ENCODE measurements around the gene TRIM74.
"Not testable (repeated sequence)": the region's sequence is repeated elsewhere in the genome, so short reads cannot be mapped to it uniquely, and the experiment has no call there.

The TRIM74 gene

DNA sequence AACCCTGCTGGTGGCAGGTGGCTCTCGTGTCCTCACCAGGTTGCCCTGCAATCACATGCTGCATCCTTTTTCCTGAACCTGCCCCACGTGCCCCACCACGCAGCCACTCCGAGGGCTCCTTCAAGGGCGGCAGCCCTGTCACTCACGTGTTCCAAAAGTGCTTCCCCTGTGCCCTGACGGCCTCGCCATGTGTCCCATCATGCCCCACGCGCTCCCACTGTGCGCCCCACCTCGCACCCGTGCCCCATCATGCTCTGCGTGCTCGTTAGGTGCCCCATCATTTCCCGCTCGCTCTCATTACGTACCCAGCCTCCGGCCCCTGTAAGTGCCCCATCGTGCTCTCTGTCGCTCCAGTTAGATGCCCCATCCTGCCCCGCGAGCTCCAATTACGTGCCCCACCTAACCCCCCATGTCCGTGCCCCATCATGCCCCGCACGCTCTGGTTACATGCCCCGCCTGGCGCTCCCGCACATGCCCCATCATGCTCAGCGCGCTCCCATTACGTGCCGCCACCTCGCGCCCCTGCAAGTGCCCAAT is at the start of gene TRIM74:
TRIM74 (minus strand) TSS at position 487 of the 537 bp plus-strand sequence. CDS start 3,309 bp downstream, outside the sequence.
- not testable (repeated sequence) for DNase-seq

DNA sequence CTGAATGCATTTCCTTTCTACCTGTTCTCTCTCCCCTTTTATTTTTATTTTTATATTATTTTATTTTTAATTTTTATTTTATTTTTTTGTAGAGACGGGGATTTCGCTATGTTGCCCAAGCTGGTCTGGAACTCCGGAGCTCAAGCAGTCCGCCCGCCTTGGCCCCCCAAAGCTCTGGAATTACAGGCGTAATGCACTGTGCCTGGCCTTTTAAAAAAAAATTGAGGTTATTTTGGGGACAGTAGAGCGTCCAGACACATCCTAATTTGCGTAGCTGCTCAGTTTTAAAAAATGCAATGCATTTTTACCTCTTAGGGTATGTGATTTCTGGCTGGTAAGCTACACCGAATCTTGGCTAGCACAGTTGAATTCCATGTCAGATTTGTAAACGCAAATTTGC is 37.2 kb upstream of the TRIM74 start:
- not testable (repeated sequence) for DNase-seq

DNA sequence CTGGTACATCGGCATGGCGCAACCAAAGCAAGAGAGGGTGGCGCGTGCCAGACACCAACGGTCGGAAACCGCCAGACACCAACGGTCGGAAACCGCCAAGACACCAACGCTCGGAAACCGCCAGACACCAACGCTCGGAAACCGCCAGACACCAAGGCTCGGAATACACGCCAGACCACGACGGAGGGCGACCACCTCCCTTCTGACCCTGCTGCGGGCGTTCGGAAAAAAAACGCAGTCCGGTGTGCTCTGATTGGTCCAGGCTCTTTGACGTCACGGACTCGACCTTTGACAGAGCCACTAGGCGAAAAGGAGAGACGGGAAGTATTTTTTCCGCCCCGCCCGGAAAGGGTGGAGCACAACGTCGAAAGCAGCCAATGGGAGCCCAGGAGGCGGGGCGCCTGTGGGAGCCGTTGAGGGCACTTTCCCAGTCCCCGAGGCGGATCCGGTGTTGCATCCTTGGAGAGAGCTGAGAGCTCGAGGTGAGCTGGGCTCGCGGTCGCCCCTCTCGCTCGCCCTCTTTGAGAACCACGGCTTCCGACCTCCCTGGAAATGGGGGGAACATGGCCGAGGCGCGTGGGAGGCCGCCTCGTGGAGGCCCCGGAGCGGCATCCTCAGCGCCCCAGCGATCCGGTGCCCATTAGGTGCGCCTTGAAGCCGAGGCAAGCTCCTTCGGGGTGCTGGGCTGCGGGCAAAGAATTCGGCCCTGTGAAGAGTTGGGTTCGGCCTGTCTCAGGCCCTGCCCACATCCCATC is 36.6 kb upstream of the TRIM74 start:
- peak; percentile 80 to 87 for DNase-seq

DNA sequence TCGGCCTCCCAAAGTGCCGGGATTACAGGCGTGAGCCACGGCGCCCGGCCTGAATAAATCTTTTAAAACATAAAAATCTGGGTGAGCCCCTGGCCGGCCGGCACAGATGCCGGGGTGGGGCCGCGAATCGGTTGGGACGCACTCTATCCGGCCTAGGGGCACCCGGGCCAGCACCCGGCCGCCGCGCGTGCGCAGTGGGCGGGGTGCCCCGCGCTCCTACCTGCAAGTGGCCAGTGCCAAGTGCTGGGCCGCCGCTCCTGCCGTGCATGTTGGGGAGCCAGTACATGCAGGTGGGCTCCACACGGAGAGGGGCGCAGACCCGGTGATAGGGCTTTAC is 36.1 kb upstream of the TRIM74 start:
- peak in 1 of 2 experiments; percentile 46 for DNase-seq

DNA sequence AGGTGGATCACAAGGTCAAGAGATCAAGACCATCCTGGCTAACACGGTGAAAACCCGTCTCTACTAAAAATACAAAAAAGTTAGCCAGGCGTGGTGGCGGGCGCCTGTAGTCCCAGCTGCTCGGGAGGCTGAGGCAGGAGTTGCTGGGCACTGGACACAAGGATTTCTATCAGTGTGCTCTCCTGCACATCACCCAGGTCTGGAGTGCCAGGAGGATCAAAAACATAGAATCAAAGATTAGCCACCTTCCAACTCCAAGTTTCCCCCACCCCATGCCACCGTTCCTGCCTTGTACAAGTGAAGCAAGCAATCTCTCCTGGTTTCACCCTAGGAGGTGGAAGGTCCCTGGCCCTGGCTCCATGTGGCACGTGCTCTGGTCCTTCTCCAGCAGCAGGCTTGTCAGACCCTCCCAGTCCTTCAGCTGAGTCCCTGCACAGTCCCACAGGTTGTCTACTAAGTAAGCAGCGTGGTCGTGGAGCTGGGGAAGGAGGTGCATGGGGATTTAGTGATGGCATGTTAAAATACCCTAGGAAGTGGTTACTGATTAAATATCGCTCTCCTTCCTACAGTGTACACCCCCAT is 28.7 kb upstream of the TRIM74 start:
- DNase-seq = not testable (repeated sequence)

DNA sequence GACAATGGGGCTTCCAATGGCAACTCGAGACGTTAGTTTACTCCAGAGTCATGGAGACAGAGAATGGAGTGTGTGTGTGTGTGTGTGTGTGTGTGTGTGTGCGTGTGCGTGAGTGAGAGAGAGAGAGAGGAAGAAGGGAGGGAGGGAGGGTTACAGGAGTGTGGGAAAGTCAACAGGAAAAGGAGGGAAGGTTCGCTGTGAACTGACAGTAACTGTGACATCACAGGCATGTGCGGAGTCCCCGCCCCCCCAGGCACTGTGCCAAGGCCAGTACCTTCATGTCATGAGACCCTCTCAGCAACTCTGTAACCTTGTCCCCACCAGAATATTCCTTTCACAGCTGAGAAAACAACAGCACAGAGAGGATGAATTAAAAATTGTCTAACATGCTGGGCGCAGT is 28.2 kb upstream of the TRIM74 start:
- DNase-seq = not testable (repeated sequence)

DNA sequence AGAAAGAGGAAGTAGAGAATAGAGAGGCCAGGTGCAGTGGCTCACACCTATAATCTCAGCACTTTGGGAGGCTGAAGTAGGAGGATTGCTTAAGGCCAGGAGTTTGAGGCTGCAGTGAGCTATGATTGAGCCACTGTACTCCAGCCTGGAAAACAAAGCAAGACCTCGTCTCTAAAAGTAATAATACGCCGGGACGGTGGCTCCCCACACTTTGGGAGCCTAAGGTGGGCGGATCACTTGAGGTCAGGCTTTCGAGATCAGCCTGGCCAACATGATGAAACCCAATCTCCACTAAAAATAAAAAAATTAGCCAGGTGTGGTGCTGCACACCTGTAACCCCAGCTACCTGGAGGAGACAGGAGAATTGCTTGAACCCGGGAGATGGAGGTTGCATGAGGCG is 26.2 kb upstream of the TRIM74 start:
- DNase-seq = not testable (repeated sequence)

DNA sequence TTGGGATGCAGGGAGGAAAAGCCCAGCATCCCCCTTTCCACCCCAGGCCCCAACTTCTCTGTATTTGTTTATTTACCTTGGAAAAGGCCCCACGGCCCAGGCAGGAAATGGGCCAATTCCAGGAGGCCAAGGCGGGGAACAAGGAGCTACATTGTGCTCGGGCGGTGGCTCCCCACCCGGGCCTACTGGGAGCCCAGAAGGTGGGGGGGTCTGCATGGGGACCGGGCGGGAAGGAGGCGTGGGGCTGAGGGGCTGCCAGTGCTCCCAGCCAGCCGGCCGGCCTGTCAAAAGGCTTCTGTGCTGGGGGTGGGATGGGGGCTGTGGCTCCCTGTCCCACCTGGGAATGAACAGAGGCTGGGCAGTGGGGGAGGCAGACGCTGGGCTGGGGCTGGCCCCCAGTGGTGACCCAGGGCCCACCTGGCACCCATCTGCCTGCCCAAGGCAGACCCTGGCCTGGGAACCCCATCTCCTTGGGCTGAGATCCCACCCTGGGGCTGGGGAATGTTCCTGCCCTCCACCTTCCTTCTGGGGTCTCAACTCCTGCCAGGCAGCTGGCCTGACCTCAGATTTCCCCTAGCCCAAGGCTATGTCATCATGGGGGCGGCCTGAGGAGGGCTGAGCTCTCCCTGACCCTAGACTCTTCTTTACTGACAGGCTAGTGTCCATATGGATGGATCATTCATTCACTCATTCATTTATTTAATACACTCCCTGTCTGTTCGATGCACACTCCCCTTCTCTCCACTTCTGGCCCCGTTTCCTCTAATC is 21.1 kb upstream of the TRIM74 start:
- not testable (repeated sequence) for DNase-seq

DNA sequence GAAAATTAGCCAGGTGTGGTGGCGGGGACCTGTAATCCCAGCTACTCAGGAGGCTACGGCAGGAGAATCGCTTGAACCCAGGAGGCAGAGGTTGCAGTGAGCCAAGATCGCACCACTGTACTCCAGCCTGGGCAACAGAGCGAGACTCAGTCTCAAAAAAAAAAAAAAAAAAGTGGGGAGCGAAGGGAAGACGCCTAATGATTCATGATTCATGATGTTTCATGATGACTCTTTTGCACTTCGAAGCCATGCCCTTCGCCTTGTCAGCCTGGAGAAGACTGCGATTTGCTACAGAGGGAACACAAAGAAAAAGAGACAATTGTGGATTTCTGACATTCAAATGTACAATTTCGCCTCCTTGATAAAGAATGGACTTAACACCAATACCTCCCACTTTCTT is 12.8 kb upstream of the TRIM74 start:
- DNase-seq = not testable (repeated sequence)

DNA sequence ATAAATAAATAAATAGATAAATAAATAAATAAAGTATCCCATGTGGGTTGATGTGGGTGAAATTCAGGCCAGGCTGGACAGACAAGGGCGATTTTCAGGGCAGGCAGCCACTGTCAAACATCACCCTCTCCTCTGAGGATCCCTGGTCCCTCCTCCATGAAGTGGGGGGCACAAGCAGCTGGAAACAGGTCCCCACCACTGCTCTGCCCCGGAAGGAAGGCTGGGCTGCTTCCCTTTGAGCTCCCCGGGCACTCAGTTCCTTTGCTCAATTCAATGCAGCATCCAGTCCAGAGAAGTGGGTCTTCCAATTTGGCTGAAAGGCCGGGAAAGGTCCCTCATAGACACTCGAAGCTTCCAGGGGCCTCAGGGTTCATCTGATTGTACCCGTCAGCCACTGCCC is 11.1 kb upstream of the TRIM74 start:
- not testable (repeated sequence) for DNase-seq

DNA sequence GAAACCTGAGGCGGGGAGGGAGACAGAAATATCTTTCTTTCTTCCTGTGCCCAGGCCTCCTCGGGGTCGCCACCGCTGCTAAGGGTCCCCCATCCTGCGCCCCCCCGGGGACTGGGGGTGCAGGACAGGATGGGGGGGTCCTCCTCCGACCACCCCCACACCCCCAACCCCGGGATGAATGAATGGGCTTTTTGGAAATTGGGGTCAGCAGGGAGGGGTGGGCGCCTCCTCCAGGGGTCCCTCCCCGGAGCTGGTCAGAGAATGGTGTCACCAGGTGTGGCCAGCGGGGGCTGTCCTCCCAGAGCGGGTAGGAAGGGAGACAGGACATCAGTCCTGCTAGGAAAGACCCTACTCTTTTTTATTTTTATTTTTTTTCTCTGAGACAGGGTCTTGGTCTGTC is 7.2 kb upstream of the TRIM74 start:
- DNase-seq = not testable (repeated sequence)

DNA sequence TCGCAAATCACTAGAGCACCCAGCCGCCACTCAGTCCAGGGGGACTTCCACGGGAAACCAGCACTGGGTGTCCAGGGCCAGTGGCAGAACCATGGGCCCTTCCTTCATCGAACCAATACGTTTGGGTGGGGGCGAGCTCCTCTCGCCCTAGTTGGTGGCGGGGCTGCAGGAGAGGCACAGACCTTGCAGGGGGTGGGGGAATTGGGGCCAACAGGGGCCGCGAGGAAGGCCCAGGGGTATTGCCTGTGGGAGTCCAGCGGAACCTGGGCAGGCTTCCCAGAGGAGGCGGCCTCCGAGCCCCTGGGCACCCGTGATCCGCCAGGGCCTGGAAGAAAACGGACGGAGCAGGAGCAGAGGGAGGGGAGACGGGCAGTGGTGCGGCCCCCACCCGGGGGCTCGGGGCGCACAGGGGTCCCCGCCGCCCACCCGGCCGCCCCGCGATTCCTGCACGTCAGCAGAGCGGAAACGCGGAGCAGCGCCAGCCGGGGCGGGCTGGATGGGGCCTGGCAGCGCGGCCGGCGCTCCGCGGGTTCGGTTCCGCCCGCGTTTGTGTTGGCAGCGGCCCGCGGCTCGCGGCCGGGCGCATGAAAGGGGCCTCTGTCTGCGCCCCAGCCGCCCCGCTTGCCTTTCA is 6.5 kb upstream of the TRIM74 start:
- DNase-seq = not testable (repeated sequence)

DNA sequence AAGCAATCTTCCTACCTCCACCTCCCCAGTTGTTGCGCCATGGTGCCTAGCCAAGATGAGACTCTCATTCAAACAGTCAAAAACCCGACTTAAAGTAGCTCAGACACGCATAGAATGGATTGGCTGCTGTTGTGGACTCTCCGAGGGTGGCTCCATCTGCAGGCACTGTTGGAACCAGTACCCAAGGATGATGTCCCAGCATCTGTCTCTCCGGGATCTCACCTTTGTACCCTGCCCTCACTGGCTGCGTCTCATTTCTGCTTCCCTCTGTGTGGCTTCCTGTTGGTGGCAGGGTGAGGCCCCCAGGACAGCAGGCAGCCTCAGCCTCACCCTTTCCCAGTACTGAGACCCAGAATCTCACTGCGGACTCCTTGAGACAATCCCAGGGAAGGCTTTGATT is 5.5 kb upstream of the TRIM74 start:
- DNase-seq = not testable (repeated sequence)

DNA sequence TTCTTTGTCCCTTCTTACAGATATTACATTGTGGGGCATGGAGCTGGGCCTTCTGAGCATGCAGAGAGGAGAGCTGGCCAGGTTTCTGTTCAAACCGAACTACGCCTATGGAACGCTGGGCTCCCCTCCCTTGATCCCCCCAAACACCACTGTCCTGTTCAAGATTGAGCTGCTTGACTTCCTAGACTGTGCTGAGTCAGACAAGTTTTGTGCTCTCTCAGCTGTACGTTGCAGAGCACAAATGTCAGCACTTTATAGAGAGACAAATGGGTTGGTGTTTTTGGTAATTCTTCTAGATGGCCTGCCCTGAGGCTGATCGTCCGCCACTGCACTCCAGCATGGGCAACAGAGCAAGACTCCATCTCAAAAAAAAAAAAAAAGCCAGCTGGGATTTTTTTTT is 2.2 kb upstream of the TRIM74 start:
- not testable (repeated sequence) for DNase-seq

DNA sequence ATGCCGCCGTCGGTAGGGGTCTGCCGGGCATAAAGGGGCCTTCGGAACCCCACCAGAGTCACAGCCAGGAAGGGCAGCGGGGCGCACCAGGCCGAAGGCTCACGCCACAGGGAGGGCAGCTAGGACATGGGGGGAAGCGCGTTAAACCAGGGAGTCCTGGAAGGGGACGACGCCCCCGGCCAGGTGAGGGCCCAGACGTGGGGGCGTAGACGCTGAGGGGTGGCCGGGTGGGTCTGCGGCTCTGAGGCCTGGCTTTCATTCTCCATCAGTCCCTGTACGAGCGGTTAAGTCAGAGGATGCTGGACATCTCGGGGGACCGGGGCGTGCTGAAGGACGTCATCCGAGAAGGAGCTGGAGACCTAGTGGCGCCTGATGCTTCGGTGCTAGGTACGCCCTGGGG is 422 bp upstream of the TRIM74 start:
- not testable (repeated sequence) for DNase-seq

DNA sequence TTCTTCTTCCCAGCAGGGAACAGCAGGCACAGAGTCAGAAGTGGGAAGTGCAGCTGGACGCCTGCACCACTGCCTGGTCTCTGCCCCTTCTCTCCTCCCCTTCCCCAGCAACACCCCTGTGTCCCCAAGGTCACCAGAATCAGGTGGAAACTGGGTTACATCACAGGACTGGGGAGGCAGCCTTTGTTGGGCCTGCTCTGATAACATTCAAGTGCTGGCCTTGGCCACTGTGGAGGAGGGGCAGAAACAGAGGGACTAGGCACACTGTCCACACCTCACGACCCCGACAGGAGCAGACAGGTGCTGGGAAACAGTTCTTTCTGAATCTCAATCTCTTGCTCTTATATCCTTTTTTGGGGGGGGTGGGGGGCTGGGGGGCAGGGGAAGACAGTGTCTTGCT is 2.4 kb downstream of the TRIM74 start:
- DNase-seq = not testable (repeated sequence)

DNA sequence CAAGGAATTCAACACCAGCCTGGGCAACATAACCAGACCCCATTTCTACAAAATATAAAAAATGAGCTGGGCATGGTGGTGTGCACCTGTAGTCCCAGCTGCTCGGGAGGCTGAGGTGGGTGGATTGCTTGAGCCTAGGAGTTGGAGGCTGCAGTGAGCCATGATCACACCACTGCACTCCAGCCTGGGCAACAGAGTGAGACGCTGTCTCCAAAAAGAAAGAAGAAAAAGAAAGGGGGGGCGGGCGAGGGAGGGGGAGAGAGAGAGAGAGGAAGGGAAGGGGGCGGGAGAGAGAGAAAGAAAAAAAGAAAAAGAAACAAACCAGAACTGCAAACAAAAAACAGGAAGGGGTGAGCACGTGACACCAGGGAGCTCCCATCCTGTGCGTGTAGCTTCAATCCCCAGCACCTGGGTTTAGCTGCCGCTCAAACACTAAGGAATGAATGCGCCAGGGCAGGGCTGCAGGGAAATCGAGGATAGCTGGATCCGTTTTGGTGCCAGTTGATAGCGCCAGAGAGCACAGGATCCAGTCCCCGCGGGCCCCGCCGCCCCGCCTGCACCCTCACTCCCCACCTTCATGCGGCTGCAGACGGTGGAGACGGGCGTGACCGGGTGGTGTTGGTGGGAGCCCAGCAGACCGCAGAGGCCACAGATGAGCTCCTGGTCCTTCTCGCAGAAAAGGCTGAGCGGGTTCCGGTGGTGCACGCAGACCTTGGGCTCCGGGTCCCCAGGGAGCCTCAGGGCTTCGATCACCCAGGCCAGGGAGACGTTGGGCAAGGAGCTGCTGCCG is 3.9 kb downstream of the TRIM74 start:
- not testable (repeated sequence) for DNase-seq

DNA sequence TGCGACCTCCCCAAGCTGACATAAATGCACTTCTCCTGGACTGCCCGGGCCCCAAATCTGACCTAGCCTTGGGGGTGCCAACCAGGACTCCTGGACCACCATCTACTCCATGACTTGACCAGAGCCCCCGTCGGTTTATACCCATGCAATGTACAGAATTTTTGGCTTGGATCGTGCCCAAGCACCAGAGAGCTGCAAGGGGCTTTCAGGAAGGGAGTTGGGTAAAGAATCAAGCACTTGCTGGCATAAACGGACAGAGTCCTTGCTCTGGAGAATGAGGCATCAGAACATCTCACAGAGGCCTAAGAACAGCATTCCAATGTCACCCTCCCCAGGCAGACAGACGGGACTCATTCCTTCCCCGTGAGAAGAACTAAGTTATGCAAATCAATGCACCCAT is 6.2 kb downstream of the TRIM74 start:
- DNase-seq = not testable (repeated sequence)

DNA sequence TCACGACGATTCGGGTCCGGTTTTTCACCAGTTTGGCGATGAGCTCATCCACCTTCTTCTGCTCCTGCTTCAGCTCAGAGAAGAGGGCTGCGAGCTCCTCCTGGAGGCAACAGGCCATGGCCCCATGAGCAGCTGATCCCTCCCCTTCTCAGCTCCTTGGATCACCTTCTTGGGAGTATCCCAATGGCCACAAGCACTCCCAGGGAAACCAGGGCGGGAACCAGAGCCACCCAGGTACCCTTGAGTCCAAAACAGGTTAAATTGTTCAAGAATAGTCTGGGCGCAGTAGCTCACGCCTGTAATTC is 8.0 kb downstream of the TRIM74 start:
- DNase-seq = not testable (repeated sequence)

DNA sequence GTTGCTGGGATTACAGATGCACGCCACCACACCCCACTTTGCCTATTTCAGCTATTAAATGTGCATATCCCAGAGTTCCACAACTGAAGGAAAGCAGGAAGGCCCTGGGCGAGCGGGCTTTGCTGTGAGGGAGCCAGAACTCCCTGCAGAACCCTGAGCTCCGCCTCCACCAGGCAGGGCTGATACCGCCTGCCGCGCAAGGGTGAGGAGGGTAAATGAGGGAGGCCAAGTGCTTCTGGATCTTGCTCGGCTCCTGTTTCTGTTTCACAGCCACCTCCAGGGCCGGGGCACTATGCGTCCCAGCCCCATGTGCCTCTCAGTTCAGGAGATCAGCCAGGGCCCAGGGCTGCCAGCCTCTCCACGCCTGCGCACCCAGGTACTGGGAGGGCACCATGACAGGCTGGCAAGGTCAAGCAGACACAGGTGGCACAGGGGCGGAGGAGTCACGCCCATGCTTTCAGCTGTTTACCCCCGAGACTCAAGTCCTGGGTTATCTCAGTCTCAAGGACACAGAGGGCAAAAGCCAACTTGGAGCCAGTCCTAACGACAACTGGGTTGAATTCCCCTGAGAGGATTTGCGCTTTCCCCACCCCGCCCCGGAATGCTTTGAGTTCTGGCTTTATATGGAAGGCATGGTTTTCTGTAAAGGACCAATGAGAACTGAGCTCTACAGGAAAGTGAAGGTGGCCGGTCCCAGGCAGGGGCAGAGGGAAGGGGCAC is 8.5 kb downstream of the TRIM74 start:
- not testable (repeated sequence) for DNase-seq

DNA sequence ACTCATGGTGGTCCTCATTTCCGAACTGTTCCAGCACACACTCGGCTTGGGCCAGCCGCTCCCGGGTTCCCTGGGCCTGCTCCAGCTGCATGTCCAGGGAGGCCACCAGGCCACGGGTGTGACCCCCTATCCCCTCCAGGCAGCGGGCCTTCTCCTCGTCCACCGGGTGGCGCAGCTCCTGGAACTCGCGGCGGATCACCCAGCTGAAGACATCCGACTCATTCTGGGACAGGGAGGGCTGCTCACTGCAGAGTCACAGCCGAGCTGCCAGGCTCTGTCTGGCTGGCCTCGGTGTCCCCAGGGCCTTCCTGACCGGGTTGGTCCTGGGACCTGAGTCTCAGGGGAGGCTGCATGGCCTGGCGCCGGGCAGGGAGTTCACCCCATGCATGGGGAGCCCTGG is 9.2 kb downstream of the TRIM74 start:
- DNase-seq = not testable (repeated sequence)
